Globus pallidus (tissue), 1 donor: ENCODE results near the gene BLOC1S5.
"Not testable (repeated sequence)": the region's sequence is repeated elsewhere in the genome, so short reads cannot be mapped to it uniquely, and the experiment has no call there.

Source experiments
- DNase-seq: peaks from one replicate; pipeline ENCODE4 v3.0.0-alpha.2; 2015; ENCODE audit warnings: low spot score

Gene BLOC1S5

DNA sequence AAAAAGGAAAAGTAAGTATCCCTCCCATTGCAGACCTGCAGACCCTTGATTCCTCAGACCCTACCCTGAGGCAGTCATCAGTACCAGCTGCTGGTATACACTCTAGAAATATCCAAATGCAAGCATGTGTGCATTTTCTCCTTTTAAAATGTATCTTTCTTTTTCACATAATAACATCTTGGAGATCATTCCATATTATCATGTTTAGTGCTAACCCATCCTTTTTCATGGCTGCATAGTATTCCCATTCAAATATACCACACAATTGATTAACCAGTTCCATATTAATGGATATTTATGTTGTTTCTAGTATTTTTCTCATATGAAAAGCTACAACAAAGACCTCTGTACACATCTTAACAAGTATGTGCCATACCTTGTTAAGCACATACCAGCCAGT, 70.8 kb downstream of the BLOC1S5 start:
- no peak for DNase-seq

DNA sequence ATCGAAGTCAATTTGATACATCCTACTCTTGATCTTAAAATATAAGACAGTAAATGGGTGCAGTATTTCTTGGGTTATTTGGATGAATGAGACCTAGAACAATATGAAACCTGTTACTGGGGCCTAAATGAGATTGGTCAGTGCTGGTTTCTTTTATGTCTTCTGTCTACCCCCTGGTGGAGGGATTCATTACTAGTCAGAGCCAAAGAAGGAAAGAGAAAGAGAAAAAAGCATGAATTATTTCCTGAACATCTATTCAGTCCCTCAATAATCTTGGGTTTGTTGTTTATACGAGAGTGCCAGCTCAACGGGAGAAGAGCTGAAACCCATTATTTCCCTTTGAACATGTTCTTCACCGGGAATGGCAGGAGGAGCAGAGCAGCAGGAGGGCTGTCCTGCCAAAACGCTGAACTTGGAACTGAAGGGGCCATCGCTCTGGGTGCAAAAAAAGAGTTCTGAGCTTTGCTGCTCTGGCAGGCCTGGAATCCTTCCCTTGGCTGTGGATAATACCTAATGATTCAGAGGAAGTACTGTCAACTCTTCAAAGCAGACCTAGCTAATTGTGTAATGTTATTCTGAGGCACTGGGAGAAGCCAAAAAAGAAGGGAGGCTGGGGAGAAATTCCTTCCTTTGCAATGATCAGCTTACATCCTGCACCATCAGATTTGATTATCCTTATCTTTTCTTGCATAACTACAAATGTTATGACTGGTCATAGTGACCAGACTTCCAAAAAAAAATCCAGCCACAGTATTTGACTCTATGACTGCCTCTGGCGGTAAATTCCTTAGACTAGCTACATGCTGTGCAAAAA, 72.0 kb downstream of the BLOC1S5 start:
- peak; percentile 61 for DNase-seq

DNA sequence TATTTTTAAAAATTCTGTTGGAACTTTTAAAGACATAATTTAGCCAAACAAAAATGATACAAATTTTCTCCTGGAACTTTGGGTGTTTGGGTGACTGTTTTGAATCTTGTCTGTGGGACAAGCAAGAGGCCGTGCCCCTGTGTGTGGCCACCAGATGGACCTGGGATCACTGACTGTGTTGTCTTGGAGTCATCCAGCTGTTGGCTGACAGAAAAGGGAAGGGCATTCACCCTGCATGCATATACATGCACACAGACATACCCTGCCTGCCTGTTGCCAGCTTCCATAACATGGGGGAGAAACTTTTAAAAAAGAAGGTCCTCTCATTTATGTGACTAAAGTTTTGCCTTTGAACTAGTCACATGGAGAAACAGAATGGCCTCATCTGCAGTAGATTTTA, 72.7 kb downstream of the BLOC1S5 start:
- DNase-seq, result no peak

DNA sequence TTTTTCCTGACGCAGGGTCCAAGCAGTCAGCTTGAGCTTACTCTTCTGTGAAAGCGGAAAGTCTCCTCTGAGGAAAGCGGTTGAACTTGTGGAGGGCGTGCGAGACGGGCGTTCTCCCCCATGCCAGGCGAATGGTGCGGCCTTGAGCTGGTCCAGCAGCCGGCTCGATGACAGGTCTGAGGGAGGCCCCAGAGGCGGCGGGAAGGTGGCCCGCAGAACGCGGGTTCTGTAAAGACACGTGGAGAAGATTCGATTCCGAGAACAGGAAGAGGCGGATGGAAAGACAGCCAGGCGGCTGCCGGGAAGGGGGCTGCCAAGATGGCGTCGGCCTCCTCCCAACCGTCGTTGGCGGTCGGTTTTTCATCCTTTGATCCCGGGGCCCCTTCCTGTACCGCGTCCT, 78.0 kb downstream of the BLOC1S5 start:
- no peak for DNase-seq

DNA sequence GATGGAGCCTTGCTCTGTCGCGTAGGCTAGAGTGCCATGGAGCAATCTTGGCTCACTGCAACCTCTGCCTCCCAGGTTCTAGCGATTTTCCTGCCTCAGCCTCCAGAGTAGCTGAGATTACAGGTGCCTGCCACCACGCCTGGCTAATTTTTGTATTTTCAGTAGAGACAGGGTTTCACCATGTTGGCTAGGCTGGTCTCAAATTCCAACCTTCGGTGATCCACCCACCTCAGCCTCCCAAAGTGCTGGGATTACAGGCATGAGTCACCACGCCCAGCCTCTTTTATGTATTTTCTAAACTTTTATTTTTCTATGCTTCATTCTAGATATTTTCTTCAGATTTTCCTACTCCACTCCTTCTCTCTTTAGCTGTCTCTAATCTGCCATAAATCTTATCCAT, 80.2 kb downstream of the BLOC1S5 start:
- DNase-seq, result not testable (repeated sequence)

DNA sequence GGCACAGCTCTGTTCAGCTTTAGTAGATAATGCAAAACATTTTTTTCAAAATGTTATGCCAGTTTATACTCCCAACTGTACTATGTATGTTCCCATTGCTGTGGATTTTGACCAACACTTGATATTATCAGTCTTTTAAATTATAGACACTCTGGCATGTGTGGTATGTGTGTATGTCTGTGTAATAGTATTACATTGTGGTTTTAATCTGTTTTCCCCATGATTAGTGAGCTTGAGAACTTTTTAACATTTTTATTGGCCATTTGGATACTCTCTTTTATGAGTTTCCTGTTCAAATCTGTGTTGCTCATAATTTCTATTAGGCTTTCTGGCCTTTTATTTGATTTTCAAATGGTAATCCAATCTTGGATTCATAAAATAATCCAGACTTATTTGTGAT, 84.4 kb downstream of the BLOC1S5 start:
- DNase-seq, result no peak

DNA sequence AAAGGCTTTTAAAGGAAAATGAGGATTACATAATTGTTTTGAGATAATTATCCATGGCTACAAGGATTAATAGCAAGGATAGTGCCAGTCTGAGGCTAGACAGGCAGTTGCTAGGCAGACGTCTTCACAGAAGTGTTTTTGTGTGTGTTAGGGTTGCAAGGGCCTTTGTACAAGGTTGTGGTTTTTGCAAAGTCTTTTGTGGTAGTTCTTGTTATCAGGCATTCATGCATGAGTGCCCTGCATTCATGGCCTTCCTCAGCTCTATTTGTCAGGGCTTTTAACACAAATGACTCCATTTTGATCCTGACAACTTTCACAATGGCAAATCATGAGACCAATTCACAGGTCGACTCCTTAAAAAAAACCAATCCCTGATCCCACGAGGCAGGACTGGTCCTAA, 85.5 kb downstream of the BLOC1S5 start:
- DNase-seq, result no peak

DNA sequence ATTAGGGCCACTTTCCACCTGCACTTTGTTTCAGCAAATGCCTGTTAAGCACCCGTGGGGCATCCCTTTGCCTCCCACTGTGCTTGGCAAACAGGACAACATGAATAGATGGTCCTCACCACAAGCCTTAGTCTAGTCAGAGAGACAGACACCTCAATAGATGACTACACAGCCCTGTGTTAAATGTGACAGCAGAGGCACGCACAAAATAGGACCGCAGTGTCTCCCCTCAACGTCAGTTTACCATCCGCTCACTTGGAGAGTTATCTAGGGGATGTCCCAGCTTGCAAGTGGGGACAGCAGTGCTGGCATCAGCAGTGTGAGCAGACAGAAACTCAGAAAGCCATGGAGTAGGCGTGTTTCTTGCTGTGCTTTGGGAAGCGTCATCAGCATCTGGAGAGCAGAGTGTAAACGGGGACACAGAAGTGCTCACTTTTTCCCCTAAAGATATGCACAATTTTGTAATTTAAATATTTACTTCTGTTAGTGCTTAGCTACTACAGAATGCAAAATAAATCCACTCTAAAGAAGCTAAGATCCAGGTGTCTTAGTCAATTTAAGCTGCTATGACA, 87.6 kb downstream of the BLOC1S5 start:
- peak; percentile 23 for DNase-seq

DNA sequence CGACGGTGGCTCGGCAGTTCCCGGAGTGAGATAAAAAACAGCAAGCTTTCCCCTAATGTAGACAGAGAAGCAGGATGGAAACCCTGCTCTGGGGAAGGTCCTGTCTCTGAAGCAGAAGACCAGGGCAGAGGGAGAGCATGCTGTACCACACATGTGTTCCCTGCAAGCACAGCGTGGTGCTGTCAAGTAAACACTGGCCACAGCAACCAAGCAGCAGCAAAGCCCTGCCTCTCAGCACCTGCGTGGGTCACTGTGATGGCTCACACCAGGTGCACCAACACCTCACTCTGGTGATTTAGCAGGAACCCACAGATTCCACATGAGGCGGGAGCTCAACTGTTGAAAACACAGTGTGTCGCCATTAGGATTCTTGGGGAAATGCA, 88.4 kb downstream of the BLOC1S5 start:
- peak; percentile 58 for DNase-seq

DNA sequence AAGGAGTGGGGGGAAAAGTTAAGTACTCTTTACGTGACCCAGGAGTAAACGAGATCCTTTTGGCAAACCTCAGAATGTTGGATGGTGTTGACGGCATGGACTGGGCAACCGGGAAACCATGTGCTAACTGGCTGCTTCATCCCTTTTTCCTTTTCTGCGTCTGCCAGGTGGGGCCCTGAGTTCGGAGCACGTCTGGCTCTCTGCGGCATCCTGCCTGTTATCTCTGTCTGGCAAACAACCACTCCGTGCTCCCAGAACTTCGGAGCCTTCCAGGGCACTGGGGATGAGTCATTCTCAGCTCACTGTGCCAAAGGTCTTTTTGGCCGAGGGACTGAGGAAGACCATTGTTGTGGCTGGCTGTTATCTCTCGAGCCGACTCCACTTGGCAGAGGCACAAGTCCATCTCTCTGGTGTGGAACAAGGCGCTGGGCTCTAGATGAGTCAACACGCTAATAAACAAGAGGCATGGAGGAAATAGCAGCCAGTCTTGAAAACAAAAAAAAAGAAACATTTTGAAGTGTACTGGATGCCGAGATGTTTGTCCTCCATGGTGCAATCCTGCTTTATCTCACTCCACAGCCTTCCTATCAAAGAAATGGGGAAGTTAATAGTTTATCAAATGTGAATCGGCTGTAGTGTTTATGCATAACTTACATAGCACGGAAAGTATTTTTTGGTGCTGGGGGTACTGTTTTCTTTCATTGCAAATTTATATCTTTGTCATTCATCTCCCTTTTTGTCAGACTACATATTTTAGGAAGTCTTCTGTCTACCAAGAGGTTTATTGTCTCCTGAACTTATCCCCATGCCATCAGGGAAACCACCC, 89.0 kb downstream of the BLOC1S5 start:
- peak; percentile 95 for DNase-seq

DNA sequence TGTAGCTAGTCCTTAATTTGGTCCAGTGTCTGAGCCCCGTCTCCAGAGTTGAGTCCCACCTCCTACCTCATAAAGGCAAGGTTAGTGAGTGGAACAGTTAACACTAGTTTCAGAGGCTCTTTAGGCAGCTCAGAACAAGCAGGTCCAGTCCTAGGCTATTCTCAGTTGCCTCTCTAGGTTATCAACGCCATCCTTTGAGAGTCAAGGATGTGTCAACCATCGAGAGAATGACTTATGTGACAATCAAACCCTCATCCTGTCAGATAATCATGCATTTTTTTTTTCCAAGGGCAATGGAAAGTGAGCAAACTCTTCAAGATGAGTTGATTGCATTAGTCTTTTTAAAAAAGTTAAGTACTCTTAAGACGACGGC, 89.6 kb downstream of the BLOC1S5 start:
- DNase-seq, result peak; percentile 14

DNA sequence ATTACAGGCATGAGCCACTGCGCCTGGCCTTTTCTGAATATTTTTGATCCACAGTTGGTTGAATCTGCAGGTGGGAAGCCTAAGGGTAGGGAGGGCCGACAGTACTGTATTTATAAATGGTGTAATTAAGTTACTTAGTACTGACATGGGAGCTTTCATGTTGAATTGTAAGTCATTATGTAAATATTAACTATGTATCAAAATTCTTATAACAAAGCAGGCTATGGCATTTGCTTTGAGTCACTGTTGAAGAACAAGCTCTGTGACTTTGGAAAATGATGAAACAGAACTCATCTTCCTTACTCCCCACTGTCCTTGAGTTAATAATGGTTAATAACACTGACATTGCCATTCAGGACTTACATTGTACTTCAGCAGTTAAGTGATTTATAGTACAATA, 90.6 kb downstream of the BLOC1S5 start:
- DNase-seq, result no peak

DNA sequence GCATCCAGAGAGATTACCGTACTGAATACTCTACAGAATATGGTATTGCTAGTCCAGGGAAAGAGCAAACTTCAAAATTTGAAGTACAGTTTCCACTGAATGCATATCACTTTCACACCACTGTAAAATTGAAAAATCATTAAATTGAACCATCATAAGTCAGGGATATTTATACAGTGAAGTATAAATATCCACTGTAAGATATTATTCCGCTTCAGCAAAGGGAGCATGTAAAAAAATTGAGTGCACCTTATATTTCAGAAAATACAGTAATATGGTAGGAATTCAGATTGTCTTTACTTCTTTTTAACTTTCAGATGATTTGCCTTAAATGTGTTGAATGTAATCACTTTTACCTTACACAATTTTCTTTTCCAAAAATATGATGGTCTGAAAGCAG, 92.7 kb downstream of the BLOC1S5 start:
- DNase-seq, result no peak

DNA sequence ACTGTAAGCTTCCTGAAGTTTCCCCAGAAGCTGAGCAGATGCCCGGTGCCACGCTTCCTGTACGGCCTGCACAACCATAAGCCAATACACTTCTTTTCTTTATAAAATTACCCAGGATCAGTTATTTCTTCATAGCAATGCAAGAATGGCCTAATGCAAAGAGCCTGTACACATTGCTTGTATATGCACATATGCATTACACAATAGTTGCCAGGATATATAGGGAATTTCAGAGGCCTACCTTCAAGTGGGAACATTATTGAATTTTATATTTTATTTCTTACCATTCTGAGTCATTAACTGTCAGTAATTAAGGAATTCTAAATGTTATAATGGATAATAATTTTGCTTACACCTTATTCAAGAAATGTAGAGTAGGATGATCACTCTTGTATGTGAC, 93.6 kb downstream of the BLOC1S5 start:
- no peak for DNase-seq
